Measurements from ENCODE around the gene PATJ.

DNA sequence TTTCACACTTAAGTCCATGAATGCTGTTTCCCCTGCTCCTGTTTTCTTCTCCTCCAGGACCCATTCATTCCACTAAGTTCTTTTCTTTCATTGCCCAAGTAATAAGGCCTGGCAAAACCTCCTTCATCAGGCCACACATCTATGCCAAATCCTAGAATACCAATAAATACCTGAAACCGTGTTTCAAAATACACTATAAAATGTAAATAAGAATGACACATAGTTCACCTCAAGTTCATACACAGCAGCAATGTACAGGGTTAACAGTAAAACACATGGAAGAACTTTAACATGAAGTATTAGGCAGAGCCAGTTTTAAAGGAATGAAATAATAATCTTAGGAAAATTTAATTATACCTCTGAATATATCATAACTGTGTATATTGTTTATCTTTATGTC, 365.6 kb downstream of the PATJ start:
- TF ChIP-seq, protein P1, sequence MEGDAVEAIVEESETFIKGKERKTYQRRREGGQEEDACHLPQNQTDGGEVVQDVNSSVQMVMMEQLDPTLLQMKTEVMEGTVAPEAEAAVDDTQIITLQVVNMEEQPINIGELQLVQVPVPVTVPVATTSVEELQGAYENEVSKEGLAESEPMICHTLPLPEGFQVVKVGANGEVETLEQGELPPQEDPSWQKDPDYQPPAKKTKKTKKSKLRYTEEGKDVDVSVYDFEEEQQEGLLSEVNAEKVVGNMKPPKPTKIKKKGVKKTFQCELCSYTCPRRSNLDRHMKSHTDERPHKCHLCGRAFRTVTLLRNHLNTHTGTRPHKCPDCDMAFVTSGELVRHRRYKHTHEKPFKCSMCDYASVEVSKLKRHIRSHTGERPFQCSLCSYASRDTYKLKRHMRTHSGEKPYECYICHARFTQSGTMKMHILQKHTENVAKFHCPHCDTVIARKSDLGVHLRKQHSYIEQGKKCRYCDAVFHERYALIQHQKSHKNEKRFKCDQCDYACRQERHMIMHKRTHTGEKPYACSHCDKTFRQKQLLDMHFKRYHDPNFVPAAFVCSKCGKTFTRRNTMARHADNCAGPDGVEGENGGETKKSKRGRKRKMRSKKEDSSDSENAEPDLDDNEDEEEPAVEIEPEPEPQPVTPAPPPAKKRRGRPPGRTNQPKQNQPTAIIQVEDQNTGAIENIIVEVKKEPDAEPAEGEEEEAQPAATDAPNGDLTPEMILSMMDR (IDR thresholded peaks at IDR 0.05; ENCODE audit: borderline replicate concordance, extremely low read depth, low read length, poor library complexity, severe bottlenecking) = no peak
- no peak for TF ChIP-seq EZH2 (IDR thresholded peaks at IDR 0.05; ENCODE audit: borderline replicate concordance, low read depth, low read length, severe bottlenecking)

Measured in DND-41 (cell line).